Measurements from ENCODE around the gene HK1.
"Not testable (repeated sequence)": the region's sequence is repeated elsewhere in the genome, so short reads cannot be mapped to it uniquely, and the experiment has no call there.

Gene HK1

DNA sequence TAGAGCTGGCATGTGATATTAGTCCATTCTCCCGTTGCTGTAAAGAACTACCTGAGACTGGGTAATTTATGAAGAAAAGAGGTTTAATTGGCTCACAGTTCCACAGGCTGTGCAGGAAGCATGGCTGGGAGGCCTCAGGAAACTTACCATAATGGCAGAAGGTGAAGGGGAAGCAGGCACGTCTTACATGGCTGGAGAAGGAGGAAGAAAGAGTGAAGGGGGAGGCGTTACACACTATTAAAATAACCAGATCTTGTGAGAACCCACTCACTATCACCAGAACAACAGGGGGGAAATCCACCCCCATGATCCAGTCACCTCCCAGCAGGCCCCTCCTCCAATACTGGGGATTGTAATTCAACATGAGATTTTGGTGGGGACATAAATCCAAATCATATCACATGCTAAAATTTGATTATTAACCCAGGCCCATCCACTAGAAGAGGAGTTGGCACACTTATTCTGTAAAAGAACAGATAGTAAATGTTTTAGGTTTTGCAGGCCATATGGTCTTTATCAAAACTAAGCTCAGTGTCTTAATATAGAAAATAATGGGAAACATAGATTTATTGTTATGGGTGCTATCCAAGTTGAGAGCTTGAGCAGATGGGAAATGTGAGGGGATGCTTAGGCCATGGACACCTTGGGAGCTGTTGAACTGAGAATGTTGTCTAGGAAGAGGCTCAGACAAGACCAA, 18.6 kb upstream of the HK1 start:
- DNase-seq = no peak

DNA sequence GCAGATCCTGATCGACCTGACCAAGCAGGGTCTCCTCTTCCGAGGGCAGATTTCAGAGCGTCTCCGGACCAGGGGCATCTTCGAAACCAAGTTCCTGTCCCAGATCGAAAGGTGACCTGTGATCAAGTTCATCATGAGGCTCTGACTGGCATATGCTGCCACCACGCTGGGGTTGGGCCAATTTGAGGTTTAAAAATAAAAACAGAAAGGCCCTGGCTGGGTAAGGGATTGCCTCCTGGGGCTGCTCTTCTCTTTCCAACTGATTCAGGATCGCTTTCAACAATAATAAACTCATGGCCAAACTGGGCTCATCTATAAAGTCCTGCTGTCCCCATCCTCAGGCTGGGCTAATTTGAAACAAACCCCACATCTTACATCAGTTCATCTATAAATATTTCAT, 17.1 kb upstream of the HK1 start:
- no peak for DNase-seq

DNA sequence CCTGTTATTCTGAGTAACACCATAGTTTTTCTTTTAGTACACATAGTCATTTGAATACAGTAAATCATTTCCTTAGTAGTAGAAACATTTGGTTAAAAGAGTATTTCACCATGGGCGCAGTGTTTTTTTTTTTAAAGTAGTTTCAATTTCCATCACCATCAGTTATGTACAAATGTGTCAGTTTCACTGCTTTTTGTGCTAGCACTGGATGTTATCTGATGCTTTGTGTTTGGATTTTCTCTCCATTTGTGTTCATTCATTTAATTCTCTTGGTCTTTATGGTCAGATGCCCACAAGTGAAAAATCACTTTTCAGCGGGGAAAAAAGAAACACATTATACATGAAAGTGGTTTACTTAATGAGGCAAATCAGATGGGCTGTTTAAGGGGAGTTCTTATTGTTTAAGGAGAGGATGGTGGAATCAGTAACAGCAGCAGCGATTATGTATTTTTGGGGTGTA, 16.0 kb upstream of the HK1 start:
- DNase-seq = no peak

DNA sequence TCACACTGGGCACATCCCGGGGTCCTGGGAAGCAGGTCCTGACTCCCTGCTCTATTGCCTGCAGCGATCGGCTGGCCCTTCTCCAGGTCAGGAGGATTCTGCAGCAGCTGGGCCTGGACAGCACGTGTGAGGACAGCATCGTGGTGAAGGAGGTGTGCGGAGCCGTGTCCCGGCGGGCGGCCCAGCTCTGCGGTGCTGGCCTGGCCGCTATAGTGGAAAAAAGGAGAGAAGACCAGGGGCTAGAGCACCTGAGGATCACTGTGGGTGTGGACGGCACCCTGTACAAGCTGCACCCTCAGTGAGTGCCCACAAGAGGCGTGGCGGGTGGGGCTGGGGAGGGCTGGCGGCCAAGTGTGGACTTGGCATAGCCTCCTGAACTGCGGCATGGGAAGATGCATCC, 12.8 kb upstream of the HK1 start:
- no peak for DNase-seq

DNA sequence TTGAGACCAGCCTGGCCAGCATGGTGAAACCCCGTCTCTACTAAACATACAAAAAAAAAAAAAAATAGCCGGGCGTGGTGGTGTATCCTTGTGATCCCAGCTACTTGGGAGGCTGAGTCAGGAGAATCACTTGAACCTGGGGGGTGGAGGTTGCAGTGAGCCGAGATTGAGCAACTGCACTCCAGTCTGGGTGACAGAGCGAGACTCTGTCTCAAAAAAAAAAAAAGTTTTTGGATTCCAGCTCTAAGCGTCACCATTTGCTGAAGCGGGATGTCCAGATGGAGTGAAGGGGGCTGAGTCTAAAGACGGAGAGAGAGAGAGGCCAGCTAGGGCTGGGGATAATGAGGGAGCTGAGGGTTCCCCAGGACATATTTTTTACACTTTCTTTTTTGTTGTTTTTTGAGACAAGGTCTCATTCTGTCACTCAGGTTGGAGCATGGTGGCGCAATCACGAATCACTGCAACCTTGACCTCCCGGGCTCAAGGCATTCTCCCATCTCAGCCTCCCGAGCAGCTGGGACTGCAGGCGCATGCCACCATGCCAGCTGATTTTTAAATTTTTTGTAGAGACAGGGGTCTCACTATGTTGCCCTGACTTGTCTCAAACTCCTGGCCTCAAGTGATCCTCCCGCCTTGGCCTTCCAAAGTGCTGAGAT, 9.4 kb upstream of the HK1 start:
- DNase-seq = no peak

DNA sequence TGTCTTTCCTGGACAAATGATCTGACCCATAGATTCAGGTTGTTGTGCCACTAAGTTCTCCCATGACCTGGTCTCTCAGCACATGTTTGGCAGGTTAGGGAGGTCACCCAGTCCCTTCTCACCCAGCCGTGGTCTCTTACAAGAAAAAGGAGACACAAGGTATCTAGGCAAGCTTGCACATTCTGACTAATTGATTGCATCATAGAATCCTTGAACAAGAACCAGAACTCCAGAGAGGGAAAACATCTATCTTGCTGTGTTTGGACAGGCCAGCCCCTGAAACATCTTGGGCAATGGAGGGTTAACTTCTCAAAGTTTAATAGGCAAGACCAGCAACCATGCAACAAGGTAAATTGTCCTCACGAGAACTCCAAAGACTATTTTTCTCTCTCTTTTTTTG, 8.5 kb upstream of the HK1 start:
- no peak for DNase-seq

DNA sequence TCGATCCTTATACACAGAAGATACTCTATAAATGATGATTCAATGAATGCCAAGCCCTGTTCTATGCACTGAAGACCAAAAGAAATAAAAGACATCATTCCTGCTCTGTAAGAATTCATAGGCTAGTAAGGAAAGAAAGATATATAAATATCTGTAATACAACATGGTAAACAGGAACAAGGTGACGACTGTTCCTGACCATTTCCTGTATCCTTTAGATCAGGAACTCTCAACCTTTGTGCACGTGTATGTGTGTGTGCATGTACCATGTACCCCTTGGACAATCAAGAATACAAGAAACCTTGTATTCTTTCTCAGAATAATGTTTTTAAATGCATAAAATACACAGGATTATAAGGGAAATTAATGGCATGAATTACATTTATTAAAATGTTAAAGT, 7.3 kb upstream of the HK1 start:
- no peak for DNase-seq

DNA sequence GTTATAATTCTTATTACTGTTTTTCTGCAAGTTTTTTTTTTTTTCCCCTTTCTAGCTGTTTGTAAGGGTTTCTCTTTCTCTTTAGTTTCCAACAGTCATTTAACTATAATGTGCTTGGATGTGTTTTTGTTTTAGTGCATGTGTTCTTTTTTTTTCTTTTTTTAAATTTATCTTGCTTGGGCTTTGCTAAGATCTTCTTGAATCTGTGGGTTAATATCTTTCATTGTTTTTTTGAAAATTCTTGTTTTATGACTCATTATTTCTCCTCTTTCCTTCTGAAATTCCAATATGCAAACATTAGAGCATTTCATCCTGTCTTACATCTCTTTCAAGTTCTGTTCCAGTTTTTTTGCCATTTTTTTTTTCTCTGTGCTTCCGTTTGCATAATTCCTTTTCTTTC, 5.7 kb upstream of the HK1 start:
- DNase-seq = no peak

DNA sequence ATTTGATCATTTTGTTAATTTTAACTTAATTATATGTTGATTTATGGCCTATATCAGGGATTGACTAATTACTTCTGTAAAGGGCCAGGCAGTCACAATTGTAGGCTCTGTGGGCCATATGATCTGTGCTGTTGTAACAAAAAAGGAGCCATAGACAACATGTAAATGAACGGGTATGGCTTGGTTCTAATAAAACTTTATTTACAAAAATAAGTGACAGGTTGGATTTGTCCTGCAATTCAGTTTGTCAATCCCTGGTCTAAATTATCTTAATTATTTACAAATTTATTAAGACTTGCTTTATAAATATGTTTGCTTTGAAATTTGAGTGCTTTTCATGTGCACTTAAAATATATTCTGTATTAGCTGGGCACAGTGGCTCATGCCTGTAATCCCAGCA, 2.9 kb upstream of the HK1 start:
- DNase-seq = no peak

DNA sequence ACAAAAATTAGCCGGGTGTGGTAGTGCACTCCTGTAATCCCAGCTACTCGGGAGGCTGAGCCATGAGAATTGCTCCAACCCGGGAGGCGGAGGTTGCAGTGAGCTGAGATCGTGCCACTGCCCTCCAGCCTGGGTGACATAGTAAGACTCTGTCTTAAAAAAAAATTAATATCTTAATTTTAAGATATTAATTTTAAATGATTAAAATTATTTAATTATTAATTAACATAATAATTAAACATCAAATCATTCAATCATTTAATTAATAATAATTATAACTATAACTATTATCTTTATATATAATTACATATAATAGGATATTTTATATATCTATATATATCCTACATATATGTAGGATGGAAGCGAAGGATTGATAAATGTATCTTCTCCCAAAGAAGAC, 1.8 kb upstream of the HK1 start:
- no peak for DNase-seq

DNA sequence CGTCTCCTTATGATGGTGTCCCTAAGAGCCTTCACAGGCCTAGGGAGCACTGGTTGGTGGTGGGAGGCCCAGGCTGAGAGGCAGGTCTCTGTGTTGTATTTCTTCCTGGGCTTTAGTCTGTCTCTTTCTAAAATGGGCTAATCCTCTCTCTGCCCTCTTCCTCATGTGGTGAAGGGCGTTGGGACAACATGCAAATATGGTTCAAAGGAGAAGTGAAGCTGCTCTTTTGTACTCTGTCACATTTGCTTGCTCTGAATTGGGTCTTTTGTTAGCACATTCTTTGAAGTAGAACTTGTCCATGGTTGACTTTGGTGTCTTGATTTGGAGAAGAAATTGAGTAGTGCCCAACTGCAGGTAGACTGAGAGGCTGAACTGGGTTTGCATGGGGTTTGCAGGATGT, 814 bp downstream of the HK1 start:
- DNase-seq = no peak

DNA sequence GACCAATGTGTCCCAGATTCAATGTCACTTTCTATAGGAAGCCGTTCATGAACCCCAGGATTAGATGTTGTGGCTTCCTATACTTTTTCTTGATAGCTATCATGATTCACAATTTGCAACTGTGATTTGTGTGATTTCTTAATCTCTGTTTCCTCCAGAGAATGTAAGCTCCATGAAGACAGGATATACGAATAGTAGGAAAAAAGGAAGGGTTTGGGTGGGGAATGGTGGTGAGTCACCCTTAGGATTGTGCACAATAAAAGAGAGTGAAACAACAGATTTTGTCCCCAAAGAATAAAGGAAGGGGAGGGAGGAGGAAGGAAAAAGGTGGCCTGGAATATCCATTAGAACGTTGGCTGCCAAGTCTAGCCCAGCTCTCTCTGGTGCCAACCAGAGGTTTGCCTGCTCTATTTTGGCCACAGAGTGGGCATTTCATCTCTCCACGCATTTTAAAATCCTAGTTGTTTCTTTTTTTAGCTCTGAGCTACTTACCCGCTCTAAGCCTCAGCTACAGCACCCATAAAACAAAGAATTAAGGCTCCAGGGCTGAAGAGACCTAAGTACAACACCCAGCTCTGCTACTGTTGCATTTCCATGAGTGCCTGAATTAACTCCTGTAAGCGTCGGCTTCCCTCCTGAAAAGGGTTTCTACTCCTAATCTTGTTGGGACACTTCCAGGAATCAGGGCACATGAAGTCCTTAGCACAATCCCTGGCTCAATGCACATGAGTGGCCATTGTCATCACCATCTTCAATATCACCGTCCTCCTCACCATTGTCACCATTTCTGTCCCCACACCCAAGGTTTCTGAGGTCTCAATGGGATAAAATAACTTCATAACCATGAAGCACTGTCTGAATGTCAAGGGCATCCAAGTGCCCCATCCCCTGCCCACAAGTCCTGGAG, 3.5 kb downstream of the HK1 start:
- no peak for DNase-seq

DNA sequence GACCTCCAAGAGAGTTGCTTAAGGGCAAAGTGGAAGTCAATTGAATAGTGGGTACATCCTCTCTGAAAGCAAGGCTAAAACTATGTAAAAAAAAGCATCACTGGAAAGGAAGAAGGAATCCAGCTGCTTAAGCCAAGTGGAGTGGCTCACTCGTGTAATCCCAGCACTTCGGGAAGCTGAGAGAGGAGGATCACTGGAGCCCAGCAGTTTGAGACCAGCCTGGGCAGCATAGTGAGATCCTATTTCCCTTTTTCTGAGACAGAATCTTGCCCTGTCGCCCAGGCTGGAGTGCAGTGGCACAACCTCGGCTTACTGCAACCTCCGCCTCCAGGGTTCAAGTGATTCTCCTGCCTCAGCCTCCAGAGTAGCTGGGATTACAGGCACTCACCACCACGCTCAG, 6.1 kb downstream of the HK1 start:
- not testable (repeated sequence) for DNase-seq

DNA sequence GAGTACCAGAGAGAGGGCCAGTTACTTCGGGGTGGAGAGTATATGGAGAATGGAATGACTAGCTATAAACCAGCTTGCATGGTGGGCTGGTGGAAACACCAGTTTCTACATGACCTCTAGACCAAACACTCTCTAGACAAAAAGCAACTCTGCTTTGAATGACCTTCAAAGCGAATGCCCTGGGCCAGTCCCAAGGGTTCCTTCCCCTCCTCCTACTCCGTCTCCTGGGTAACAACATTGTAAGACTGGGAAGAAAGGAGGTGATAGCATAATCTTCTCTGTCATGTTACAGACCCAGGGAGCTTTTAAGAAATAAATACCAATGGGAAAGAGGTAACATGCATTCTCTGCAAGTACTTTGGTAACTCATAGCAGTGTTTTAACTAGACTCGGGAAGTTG, 7.4 kb downstream of the HK1 start:
- no peak for DNase-seq

DNA sequence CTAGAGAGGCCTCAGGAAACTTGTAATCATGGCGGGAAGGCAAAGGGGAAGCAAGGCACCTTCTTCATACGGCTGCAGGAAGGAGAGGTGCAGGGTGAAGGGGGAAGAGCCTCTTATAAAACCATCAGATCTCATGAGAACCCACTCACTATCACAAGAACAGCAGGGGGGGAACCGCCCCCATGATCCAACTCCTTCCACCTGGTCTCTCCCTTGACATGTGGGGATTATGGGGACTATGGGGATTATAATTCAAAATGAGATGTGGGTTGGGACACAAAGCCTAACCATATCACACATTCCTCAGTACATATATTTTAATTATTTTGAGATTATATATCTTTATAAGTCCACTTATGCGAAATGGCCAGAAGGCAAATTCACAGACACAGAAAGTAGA, 8.9 kb downstream of the HK1 start:
- DNase-seq = no peak

DNA sequence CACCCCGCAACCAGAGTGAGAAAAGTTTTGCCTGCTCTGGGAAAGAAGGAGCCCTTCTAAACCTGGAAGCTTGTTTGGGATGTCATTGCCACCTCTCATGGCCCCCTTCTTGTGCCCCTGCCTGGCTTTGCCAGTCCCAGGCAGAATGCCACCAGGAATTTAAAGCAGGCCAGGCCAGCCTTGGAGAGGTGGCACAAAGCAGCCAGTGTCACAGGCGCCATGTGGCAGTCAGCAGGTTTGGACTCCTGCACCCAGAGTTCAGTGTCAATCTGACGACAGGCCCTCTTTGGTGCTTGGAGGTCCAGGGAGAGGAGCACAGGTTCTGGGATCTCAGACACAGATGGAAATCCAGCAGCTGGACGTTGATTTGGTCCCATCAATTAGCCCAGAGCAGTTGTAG, 12.7 kb downstream of the HK1 start:
- no peak for DNase-seq

DNA sequence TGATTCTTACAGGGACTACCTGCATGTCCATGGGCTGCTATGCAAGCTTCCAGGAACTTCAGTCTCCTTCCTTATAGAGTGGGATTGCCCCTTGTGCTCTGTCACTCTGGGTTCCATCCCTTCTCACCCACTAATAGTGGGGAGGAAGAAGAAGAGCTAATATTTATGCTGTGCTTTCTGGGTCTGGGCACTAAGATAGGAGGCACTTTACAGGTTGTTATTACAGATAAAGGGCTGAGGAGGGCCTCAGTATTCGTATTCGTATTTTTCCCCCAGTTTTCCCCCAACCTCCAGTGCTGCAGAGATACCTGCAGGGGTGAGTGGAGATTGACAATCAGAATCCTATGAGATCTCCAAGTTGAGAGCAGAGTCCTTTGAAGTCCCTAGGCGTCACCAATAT, 14.2 kb downstream of the HK1 start:
- DNase-seq = no peak

DNA sequence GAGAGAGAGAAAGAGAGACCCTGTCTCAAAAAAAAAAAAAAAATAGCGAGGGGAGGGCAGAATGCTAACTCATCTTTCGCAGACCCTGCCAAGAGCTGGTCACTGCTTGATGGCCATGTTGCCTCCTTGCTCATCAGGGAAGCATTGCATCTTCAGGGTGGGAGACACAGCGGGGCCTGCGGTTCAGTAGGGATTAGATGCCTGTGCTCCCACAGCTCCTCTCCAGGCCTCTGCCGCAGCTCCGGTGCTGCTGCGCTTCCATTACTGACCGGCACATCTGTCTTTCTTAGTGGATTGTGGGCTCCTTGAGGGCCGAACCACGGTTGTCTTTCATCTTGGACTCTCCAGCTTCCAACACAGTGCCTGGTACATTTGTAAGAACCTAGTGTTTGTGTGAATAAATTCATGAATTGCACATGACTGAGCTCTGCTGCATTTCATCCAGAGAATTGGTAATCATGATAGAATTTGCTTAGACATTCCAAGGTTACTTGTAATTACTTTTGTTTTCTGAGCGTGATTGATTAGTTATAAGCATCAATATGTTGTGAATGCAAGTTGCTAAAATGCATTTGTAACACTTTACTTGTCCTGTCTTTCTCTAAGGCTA, 16.8 kb downstream of the HK1 start:
- DNase-seq = no peak

DNA sequence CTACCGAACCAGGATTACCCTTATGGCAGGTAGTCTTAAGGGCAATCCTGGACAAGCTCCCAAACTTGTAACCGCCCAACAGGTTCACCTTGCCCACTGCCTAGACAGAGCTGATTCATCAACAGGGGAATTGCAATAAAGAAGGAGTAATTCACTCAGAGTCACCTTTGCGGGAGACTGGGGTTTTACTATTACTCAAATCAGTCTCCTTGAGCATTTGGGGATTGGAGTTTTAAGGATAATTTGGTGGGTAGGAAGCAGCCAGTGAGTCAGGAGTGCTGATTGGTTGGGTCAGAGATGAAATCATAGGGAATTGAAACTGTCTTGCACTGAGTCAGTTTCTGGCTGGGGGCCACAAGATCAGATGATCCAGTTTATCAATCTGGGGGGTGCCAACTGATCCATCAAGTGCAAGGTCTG, 25.3 kb downstream of the HK1 start:
- DNase-seq = no peak

DNA sequence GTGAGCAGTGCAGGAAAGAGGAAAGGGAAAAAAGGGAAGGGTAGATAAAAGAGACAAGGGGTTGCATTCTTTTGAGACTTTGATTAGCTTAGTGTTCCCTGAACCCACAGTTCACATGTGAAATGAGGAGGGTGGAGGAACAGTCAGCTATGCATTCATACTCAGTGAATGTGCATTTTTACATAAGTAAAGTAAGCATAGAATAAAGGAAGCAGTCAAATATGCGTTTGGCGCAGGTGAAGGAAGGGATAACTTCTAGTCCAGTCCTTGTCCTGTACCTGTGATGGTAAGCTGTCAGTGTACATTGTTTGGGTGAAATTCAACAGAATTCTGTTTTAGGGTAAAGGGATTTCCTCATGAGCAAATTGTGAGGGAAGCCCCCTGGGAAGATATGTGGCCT, 28.1 kb downstream of the HK1 start:
- no peak for DNase-seq

DNA sequence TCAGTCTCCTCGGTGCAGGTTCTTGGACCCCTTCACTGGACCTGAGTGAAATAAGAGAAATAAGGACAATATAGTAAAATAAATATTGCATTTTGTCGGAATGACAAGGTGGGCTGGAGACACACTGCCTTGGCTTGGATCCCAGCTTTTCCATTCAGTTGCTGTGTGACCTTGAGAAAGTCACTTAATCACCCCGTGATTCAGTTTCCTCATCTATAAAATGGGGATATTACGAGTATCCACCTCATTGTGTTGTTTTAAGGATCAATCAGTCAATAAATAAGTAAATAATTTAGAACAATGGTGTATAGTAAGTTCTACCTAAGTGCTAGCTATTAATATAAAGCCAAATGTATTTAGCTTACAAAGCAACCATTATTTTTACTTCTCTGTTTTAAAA, 29.1 kb downstream of the HK1 start:
- DNase-seq = no peak

DNA sequence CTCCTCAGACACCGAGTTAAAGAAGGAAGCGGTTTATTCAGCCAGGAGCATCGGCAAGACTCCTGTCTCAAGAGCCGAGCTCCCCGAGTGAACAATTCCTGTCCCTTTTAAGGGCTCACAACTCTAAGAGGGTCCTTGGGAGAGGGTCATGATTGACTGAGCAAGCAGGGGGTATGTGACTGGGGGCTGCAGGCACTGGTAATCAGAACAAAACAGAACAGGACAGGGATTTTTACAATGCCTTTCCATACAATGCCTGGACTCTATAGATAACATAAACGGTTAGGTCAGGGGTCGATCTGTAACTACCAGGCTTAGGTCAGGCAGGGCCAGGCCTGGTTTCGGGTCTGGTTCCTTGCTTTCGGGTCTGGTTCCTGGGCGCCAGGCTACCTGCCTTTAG, 30.0 kb downstream of the HK1 start:
- DNase-seq = not testable (repeated sequence)

DNA sequence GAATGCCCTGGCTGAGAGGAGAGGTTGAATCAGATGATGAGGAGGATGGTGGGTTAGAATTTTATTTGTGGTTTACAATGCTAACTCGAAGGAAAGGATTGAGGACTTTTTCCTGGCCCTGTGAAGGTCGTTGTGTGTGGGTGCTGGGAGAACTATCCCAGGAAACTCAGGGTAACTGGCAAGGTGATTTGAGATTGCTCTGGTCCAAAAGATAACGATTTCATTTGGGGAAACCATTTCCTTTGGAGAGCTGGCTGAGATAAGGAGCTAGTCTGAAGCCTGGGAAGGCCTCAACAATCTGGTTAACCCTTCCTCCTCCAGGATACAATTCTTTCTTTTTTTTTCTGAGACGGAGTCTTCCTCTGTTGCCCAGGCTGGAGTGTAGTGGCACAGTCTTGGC, 33.0 kb downstream of the HK1 start:
- DNase-seq = no peak

DNA sequence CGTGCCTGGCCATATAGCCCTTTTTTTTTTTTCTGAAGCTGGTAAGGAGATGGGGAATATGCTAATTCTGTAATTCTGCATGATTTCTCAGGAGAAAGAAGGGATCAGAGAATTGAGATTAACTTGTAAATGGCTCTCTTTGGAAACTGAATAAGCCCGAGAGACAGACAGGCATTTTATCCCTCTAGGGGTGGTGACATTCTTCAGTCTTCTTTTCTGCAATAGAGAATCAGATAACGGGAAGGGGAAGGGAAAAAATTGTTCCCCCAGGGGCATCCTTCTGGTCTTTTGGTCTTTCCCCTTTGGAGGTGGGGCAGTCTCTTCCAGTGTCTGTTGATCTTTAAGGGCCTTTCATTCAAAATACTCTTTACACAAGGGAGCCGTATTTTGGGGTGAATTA, 34.2 kb downstream of the HK1 start:
- DNase-seq = no peak
